Uterus (tissue), 4 donors: Measurements from ENCODE around the gene CRYL1. TPM values are rescaled to one million over a fixed set of nuclear protein-coding genes. Genes with fewer than 3 reads are reported as not detected.

ENCODE experiments used
- DNase-seq, 2 donors: peaks; one replicate each; pipeline ENCODE4 v3.0.0-alpha.2; 2019 to 2020
- H3K27ac ChIP-seq, 2 donors: fragments of 200-600 bp; sonication (generic); 1 replicate in 1 of 2; 2 replicates in 1 of 2; pipeline ENCODE4 v1.5.1; 2016 to 2018
- H3K27me3 ChIP-seq, 2 donors: fragments of 200-600 bp; sonication (generic); one replicate each; pipeline ENCODE4 v1.5.1; 2018 to 2019; ENCODE audit warnings: control low read depth in 1 of 2
- H3K36me3 ChIP-seq, 2 donors: fragments of 200-600 bp; sonication (generic); one replicate each; pipeline ENCODE4 v1.5.1; 2019; ENCODE audit warnings: control low read depth in 1 of 2
- H3K4me1 ChIP-seq, 2 donors: fragments of 200-600 bp; sonication (generic); one replicate each; pipeline ENCODE4 v1.5.1; 2018 to 2019; ENCODE audit warnings: control low read depth in 1 of 2
- H3K4me3 ChIP-seq, 2 donors: fragments of 200-600 bp; sonication (generic); 1 replicate in 1 of 2; 2 replicates in 1 of 2; pipeline ENCODE4 v1.5.1; 2018 to 2019; ENCODE audit warnings: mild to moderate bottlenecking in 1 of 2
- H3K9me3 ChIP-seq, 2 donors: fragments of 200-600 bp; sonication (generic); one replicate each; pipeline ENCODE4 v1.5.1; 2019; ENCODE audit warnings: control low read depth in 1 of 2
- CTCF ChIP-seq, 4 experiments: fragments of 200-600 bp in 2 of 4; fragments of 450-650 bp in 2 of 4; sonication (generic) in 2 of 4; IDR thresholded peaks; one replicate each; pipeline ENCODE4 v1.5.1; 2016 to 2019; ENCODE audit warnings: antibody characterized with exemption in 4 of 4, mild to moderate bottlenecking in 2 of 4, moderate library complexity in 1 of 4
- POLR2A ChIP-seq, 2 donors: fragments of 450-650 bp; IDR thresholded peaks; one replicate each; pipeline ENCODE4 v1.6.1; 2016; ENCODE audit warnings: antibody characterized with exemption in 2 of 2, mild to moderate bottlenecking in 1 of 2, moderate library complexity in 1 of 2
- intact Hi-C: fragments of 100-400 bp; cut with DNase I; formaldehyde crosslinking; loops from one replicate; pipeline ENCODE4 v1.15.1; 2023; ENCODE audit warnings: low total_unique reads
- total RNA-seq, 4 donors: library from RNA; depleted of rRNA in 3 of 4; stranded (reverse); fragments of >200 nt in 3 of 4; gene quantifications; one replicate each; pipeline versions ENCODE4 v1.1.0 to v1.2.4, GENCODE V29; 2014 to 2023
- donor health status: DM: yes; HTN: yes; CAD: no.

The CRYL1 gene
- total RNA-seq, 4 donors from 2014 or later, result 35.6 to 90.4 (median 50.7) TPM

GRCh38 chr13:20377720-20378119, 147.9 kb downstream of the CRYL1 start:
- H3K27ac ChIP-seq, result no peak overlapping the region
- DNase-seq, result no peak

GRCh38 chr13:20375871-20376270, 149.8 kb downstream of the CRYL1 start:
- Histone ChIP-seq H3K4me1 (no peaks in the 10 kb centered on the region), H3K27ac (no peak overlapping the region), H3K36me3 (no peaks in the 10 kb centered on the region), H3K9me3 (no peaks in the 10 kb centered on the region), H3K27me3 (no peaks in the 10 kb centered on the region), H3K4me3 (no peak overlapping the region)
- no peak for TF ChIP-seq POLR2A (IDR thresholded peaks at IDR 0.05)
- TF ChIP-seq CTCF (IDR thresholded peaks at IDR 0.05), result no peak
- DNase-seq, result no peak
- intact Hi-C loops, result no loop called here

More at GRCh38 chr13:20377720-20378119, 147.9 kb downstream of the CRYL1 start:
- intact Hi-C loops, result no loop called here
- Histone ChIP-seq H3K36me3 (no peaks in the 10 kb centered on the region), H3K4me1 (no peaks in the 10 kb centered on the region), H3K27me3 (no peaks in the 10 kb centered on the region), H3K9me3 (no peaks in the 10 kb centered on the region), H3K4me3 (no peak overlapping the region)
- no peak for TF ChIP-seq POLR2A (IDR thresholded peaks at IDR 0.05)
- TF ChIP-seq CTCF (IDR thresholded peaks at IDR 0.05), result no peak

- intact Hi-C loops, result no loop called here
- TF ChIP-seq POLR2A (IDR thresholded peaks at IDR 0.05) (no peak), CTCF (IDR thresholded peaks at IDR 0.05) (no peak)
- no peak overlapping the region for H3K4me3 ChIP-seq
- H3K36me3 ChIP-seq, result no peaks in the 10 kb centered on the region
- DNase-seq, result no peak
- H3K4me1 ChIP-seq, result no peaks in the 10 kb centered on the region
- H3K9me3 ChIP-seq, result no peaks in the 10 kb centered on the region
- no peaks in the 10 kb centered on the region for H3K27me3 ChIP-seq
- no peak overlapping the region for H3K27ac ChIP-seq
Observed at GRCh38 chr13:20373861-20374260, 151.8 kb downstream of the CRYL1 start.

- Histone ChIP-seq H3K27ac (no peak overlapping the region), H3K4me3 (no peak overlapping the region), H3K4me1 (no peaks in the 10 kb centered on the region), H3K9me3 (no peaks in the 10 kb centered on the region), H3K27me3 (no peaks in the 10 kb centered on the region), H3K36me3 (no peaks in the 10 kb centered on the region)
- intact Hi-C loops, result no loop called here
- TF ChIP-seq CTCF (IDR thresholded peaks at IDR 0.05), result no peak
- no peak for TF ChIP-seq POLR2A (IDR thresholded peaks at IDR 0.05)
- DNase-seq, result no peak
Observed at GRCh38 chr13:20371825-20372224, 153.8 kb downstream of the CRYL1 start.

- TF ChIP-seq POLR2A (IDR thresholded peaks at IDR 0.05), result no peak
- no peak overlapping the region for H3K27ac ChIP-seq
- no peaks in the 10 kb centered on the region for H3K27me3 ChIP-seq
- H3K36me3 ChIP-seq, result no peaks in the 10 kb centered on the region
- no peaks in the 10 kb centered on the region for H3K4me1 ChIP-seq
- H3K9me3 ChIP-seq, result no peaks in the 10 kb centered on the region
- H3K4me3 ChIP-seq, result no peak overlapping the region
- intact Hi-C loops, result no loop called here
- DNase-seq, result no peak
Observed at GRCh38 chr13:20370815-20371421, 154.7 kb downstream of the CRYL1 start.
